ENCODE measurements around the gene UBE2E3.
"Not testable (repeated sequence)": the region's sequence is repeated elsewhere in the genome, so short reads cannot be mapped to it uniquely, and the experiment has no call there.

Gene UBE2E3

DNA sequence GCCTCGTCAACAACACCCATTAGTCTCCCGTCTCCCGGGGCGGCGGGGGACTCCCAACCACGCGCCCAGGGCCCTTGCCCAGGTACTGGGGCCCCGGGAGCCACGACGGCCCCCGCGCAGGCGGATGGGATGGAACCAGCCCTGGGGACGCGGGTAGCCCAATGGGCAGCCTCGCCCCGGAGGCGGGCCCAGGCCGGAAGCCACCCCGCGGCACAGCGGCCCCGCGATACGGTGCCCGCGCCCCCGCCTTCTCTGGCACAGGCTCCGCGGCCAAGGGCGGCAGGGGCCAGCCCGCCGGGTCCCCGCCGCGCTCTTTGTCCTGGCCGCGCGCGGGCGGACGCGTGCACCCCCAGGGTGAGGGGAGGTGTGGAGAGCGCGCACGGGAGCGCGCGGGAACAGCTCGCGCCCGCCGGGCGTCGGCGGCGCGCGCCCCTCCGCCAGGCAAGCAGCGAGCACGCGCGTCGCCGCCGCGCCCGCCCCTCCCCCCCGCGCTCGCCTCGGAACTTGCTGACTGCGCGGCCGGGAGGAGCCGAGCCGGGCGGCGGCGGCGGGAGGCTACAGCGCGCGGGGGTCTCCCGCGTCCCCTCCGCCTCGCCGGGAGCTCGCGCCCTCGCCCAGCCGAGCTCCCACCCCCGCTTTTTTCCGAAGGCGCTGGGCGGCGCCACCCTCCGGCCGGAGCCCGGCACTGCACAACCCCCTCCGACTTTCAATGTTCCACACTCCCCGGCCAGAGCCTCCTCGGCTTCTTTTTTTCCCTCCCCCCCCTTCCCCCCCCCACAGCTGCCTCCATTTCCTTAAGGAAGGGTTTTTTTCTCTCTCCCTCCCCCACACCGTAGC, at the start of gene UBE2E3:
TSS of gene UBE2E3 (plus strand) at position 500 of the 837 bp plus-strand sequence. CDS start 1,438 bp downstream, outside the sequence.
- peak; percentile 59 for DNase-seq (ENCODE audit: low read depth)

DNA sequence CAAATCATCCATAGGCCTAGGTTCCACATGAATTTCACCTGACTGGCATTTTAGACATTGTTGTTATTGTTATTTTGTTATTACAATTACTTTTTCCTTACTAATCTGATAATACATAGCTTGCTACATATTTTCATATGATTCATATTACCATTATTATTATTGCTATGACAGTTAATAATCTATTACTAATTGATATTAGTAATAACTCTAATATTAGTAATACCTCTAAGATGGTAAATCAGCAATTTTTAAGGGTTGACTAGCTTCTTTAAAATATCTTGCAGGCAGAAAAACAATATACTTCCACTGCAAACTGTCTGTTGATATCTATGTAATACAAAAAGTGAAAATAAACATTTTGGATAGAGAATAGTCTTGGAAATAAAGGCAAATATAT, 48.6 kb upstream of the UBE2E3 start:
- DNase-seq (ENCODE audit: low read depth) = no peak

DNA sequence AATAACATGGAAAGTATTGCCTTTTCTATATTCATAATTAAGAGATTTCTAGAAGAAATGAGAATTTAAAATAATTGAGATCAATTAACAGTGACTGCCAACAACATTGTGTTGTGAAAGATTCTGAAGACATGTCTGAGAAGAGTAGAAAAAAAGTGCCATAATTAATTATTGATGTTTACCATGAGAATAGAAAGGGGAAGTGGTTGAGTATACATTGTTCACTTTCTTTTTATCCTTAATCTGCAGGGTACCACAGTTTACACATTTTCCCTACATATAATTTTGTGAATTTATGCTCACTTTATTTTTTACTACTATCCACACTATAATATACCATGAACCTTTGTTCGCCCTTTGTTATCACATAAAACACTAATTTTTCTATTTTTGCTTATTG, 47.1 kb upstream of the UBE2E3 start:
- DNase-seq (ENCODE audit: low read depth) = no peak

DNA sequence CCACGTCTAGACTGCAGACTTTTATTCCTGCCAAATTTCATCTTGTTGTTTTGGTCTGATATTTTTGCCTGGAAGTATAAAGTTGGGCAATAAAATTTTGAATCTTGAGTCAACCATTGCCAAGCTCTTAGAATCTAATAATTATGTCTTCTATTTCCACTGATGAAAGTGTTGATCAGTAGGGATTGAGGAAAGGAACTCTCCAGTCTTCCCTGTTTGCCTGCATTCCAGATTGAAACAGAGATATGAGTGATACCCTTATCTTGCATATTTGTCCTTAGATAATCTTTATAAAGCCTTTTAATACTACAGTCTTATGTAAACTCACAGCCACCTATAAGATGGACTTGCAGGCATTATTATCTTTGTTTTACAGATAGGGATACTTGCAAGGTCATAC, 45.5 kb upstream of the UBE2E3 start:
- no peak for DNase-seq (ENCODE audit: low read depth)

GRCh38 chr2:180937480-180937879, 42.9 kb upstream of the UBE2E3 start:
- not testable (repeated sequence) for DNase-seq (ENCODE audit: low read depth)

- peak; percentile 23 for DNase-seq (ENCODE audit: low read depth)
Measured at GRCh38 chr2:180938451-180938850, 42.0 kb upstream of the UBE2E3 start.

DNA sequence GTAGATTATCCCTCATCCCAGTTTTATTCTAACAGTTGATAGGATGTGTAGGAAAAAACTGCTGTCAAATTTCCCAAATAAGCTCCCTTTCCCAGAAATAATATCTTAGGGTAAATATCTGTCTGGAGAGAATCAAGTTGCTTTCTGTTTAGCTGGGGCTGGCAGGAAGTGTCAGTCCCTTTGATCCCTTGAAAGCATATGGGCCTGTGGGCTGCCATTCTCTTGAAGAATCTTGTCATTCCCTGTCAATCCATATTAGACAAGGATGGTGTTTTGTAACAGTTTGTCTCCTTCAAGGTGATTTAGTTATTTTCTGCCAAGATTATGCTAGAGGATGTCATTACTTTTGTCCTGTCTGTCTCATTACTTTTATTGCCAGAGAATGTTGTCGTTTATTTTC, 37.1 kb upstream of the UBE2E3 start:
- no peak for DNase-seq (ENCODE audit: low read depth)

DNA sequence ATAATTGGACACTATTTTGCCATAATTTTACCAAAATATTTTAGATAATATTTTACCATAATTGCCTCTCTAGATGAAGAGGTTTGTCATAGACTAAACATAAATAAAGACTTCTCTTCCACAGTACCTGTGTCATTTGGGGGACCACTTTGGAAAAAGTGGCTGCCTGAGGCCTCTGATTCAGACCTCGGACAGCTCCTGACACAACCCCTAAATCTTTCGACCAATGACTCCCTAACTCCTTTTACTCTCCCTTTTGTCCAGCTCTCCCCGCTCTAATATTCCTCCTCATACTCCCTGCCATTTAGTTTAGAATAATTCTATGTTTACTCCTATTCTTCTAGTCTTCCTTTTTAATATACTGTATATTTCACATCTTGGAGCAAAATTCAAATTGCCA, 36.0 kb upstream of the UBE2E3 start:
- no peak for DNase-seq (ENCODE audit: low read depth)

- DNase-seq (ENCODE audit: low read depth) = no peak
Measured at GRCh38 chr2:180947208-180947689, 33.2 kb upstream of the UBE2E3 start.

DNA sequence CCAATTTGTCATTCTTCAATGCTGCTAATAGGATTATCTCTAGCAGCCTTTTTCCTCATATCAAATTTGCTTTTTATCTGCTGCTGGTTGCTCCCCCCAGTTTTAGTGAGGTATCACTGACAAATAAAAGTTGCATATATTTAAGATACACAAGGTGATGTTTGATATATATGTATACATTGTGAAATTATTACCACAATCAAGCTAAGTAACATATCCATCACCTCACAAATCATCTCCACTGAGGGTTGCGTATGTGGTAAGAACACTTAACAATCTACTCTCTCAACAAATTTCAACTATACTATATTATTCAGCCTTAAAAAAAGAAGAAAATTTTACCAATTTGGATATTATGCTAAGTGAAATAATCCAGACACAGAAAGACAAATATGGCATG, 30.5 kb upstream of the UBE2E3 start:
- no peak for DNase-seq (ENCODE audit: low read depth)

DNA sequence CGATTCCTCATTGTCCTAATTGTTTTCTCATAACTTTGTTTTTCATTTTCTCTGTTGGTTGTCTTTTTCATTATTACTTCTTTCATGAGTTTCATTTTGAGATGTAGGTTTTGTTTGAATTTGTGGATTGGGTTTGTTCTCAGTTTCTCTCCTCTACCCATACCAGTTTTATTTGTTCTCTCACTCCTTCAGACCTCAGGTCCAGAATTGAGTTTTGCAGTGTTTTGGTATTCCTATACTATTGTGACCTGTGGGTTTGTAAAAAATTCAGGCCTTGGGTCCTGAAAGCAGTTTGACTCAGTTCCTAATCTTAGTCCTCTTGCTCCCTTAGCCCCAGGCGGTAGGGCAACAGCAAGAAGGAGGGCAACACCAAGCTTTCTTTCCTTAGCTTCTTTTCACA, 28.3 kb upstream of the UBE2E3 start:
- no peak for DNase-seq (ENCODE audit: low read depth)

GRCh38 chr2:180952731-180953336, 27.6 kb upstream of the UBE2E3 start:
- DNase-seq (ENCODE audit: low read depth) = no peak

DNA sequence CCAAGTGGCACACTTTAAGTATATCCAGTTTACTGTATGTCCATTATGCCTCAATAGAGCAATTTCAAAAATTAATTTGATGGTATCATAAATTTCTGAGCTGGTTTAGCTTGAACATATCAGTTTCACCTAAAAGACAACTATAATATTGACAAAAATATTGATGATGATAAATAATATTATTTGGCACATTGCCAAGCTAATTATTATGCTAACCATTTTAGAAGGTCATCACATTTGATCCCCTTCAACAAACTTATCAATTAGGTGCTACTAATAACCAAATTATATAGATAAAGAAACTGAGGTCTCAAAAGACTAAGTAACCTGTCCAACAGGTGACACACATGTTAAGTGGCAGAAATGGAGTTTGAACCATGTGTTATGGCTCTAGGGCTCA, 26.9 kb upstream of the UBE2E3 start:
- no peak for DNase-seq (ENCODE audit: low read depth)

GRCh38 chr2:180955101-180955500, 25.3 kb upstream of the UBE2E3 start:
- DNase-seq (ENCODE audit: low read depth) = peak; percentile 5

DNA sequence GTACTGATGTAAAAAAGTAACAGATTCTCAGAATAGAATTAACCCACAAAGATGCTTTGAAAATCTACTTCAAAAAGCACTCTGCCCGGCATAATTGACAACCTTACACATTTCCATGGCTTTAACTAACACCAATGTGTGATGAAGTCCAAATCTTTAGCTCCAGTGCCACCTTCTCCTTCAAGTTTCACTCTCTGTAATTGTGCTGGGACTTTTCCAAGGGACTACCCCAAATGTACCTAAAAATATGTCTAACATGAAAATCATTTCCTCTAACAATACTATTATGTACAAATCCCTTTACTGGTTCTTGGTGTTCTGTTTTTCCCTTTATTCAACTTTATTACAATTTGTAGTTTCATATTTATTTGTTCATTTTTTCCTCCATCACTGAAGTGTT, 20.6 kb upstream of the UBE2E3 start:
- no peak for DNase-seq (ENCODE audit: low read depth)

DNA sequence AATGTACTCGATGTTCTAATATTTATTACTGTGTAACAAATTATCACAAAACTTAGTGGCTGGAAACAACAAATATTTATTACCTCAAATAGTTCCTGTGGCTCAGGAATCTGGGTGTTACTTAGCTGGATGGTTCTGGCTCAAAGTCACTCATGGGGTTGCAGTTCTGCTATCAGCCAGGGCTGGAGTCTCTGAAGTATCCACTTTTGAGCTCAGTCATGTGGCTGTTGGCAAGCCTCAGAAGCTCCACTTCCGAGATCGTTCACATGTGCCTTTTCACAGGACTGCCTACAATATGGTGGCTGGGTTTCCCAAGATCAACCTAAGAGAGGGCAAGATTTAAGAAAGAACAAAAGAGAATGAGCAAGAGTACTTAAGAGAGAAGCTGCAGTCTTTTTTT, 19.4 kb upstream of the UBE2E3 start:
- no peak for DNase-seq (ENCODE audit: low read depth)

- no peak for DNase-seq (ENCODE audit: low read depth)
Measured at GRCh38 chr2:180962727-180963314, 17.6 kb upstream of the UBE2E3 start.

- no peak for DNase-seq (ENCODE audit: low read depth)
Measured at GRCh38 chr2:180966378-180966777, 14.0 kb upstream of the UBE2E3 start.

- DNase-seq (ENCODE audit: low read depth) = no peak
Measured at GRCh38 chr2:180969124-180969523, 11.3 kb upstream of the UBE2E3 start.

DNA sequence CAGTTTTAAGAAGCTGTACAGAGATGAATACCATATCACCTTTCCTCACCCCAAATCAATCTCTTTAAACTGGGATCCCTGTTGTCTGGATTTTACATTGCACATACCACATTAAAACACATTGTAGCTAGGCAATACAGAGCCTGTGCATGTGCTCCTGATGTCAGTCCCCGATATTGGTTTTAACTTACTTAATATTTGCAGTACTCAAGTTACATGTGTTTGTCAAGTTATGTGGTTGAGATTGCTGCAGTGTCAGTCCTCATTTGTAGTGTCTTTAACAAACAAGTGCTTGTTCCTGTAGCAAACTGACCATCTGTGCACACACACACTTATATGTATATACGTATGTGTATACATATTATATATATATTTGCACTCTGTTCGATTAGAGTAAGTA, 10.4 kb upstream of the UBE2E3 start:
- DNase-seq (ENCODE audit: low read depth) = no peak

GRCh38 chr2:180971811-180972210, 8.6 kb upstream of the UBE2E3 start:
- DNase-seq (ENCODE audit: low read depth) = no peak

- DNase-seq (ENCODE audit: low read depth) = no peak
Measured at GRCh38 chr2:180975585-180975984, 4.8 kb upstream of the UBE2E3 start.
